ENCODE results near the gene CNTN2. TPM values are rescaled to one million over a fixed set of nuclear protein-coding genes. Genes with fewer than 3 reads are reported as not detected.
A peak's percentile ranks its signal among the peaks of the same experiment; 100 is the strongest.

CNTN2 gene
- polyA plus RNA-seq, 1 donor from 2014 or later = 3.2 TPM

GRCh38 chr1:205041001-205041715, 1.9 kb upstream of the CNTN2 start:
- peaks cover 10% of the 10 kb centered on the region for H3K27me3 ChIP-seq (ENCODE audit: insufficient read depth, low read depth, low read length)
- H3K9me2 ChIP-seq (ENCODE audit: insufficient read depth, low read length) = no peaks in the 10 kb centered on the region
- no peaks in the 10 kb centered on the region for H3K79me2 ChIP-seq (replicated peaks; ENCODE audit: insufficient read depth, low read length)
- no peaks in the 10 kb centered on the region for H3K9me3 ChIP-seq (ENCODE audit: low read length)
- H4K20me1 ChIP-seq (ENCODE audit: insufficient read depth) = no peaks in the 10 kb centered on the region
- H3K4me2 ChIP-seq (ENCODE audit: low read length) = no peak overlapping the region
- no peaks in the 10 kb centered on the region for H3K36me3 ChIP-seq (ENCODE audit: insufficient read depth, low read length)
- H3F3A ChIP-seq (ENCODE audit: insufficient read depth, low read length, poor library complexity, severe bottlenecking) = no peaks in the 10 kb centered on the region
- no peak overlapping the region for H3K27ac ChIP-seq (ENCODE audit: low read length)
- H2AFZ ChIP-seq (ENCODE audit: low read depth, low read length) = no peak overlapping the region
- no peak for TF ChIP-seq TAF1 (IDR thresholded peaks at IDR 0.05; ENCODE audit: low read depth)
- TF ChIP-seq SMC3 (conservative IDR thresholded peaks at IDR 0.05; ENCODE audit: poor library complexity) = no peak
- TF ChIP-seq EP300 (conservative IDR thresholded peaks at IDR 0.05; ENCODE audit: poor library complexity, severe bottlenecking) = no peak
- TF ChIP-seq POLR2AphosphoS5 (IDR thresholded peaks at IDR 0.05) = no peak
- no peak for TF ChIP-seq EZH2 (IDR thresholded peaks at IDR 0.05; ENCODE audit: borderline replicate concordance, insufficient read depth, low read length, poor library complexity, severe bottlenecking)
- TF ChIP-seq MXI1 (conservative IDR thresholded peaks at IDR 0.05; ENCODE audit: poor library complexity, severe bottlenecking) = no peak
- TF ChIP-seq RAD21 (conservative IDR thresholded peaks at IDR 0.05) = no peak
- no peak for TF ChIP-seq REST (IDR thresholded peaks at IDR 0.05; ENCODE audit: borderline replicate concordance)
- no peak for TF ChIP-seq CTCF (IDR thresholded peaks at IDR 0.05; ENCODE audit: poor library complexity, severe bottlenecking)
- H3K4me3 ChIP-seq (ENCODE audit: low read length) = no peak overlapping the region
- H3K9ac ChIP-seq (ENCODE audit: low read length) = no peak overlapping the region

GRCh38 chr1:205041998-205042910, 758 bp upstream of the CNTN2 start:
- Histone ChIP-seq H2AFZ (ENCODE audit: low read depth, low read length) (peak overlapping the region; percentile 27), H3K36me3 (ENCODE audit: insufficient read depth, low read length) (no peaks in the 10 kb centered on the region), H3K9me3 (ENCODE audit: low read length) (no peaks in the 10 kb centered on the region), H3K4me2 (ENCODE audit: low read length) (no peak overlapping the region), H3F3A (ENCODE audit: insufficient read depth, low read length, poor library complexity, severe bottlenecking) (no peaks in the 10 kb centered on the region), H3K9me2 (ENCODE audit: insufficient read depth, low read length) (no peaks in the 10 kb centered on the region), H3K4me3 (ENCODE audit: low read length) (peak overlapping the region; percentile 61), H3K79me2 (replicated peaks; ENCODE audit: insufficient read depth, low read length) (no peaks in the 10 kb centered on the region), H3K9ac (ENCODE audit: low read length) (peak overlapping the region; percentile 53), H3K27me3 (ENCODE audit: insufficient read depth, low read depth, low read length) (peaks cover 10% of the 10 kb centered on the region), H4K20me1 (ENCODE audit: insufficient read depth) (no peaks in the 10 kb centered on the region), H3K27ac (ENCODE audit: low read length) (no peak overlapping the region)
- TF ChIP-seq POLR2AphosphoS5 (IDR thresholded peaks at IDR 0.05) (no peak), EP300 (conservative IDR thresholded peaks at IDR 0.05; ENCODE audit: poor library complexity, severe bottlenecking) (no peak), CTCF (IDR thresholded peaks at IDR 0.05; ENCODE audit: poor library complexity, severe bottlenecking) (no peak), RAD21 (conservative IDR thresholded peaks at IDR 0.05) (no peak), TAF1 (IDR thresholded peaks at IDR 0.05; ENCODE audit: low read depth) (no peak), MXI1 (conservative IDR thresholded peaks at IDR 0.05; ENCODE audit: poor library complexity, severe bottlenecking) (no peak), EZH2 (IDR thresholded peaks at IDR 0.05; ENCODE audit: borderline replicate concordance, insufficient read depth, low read length, poor library complexity, severe bottlenecking) (no peak), SMC3 (conservative IDR thresholded peaks at IDR 0.05; ENCODE audit: poor library complexity) (no peak), REST (IDR thresholded peaks at IDR 0.05; ENCODE audit: borderline replicate concordance) (no peak)

All from neural cell (in vitro differentiated cells).